GM23248 (cell line): ENCODE data around the gene COL4A4. TPM values are rescaled to one million over a fixed set of nuclear protein-coding genes. Genes with fewer than 3 reads are reported as not detected.

Experiments
- DNase-seq: peaks from one replicate; pipeline ENCODE4 v3.0.0-alpha.2; 2015
- H2AFZ ChIP-seq: fragments of 200-600 bp; sonication (generic); 2 replicates; pipeline ENCODE4 v1.6.1; 2016; ENCODE audit warnings: antibody characterized with exemption
- H3F3A ChIP-seq: fragments of 200-600 bp; sonication (generic); 2 replicates; pipeline ENCODE4 v1.6.1; 2016; ENCODE audit warnings: mild to moderate bottlenecking, antibody characterized with exemption, mixed run types; ENCODE audit not compliant: insufficient read depth
- H3K27ac ChIP-seq: fragments of 200-600 bp; sonication (generic); 2 replicates; pipeline ENCODE4 v1.5.1; 2016; ENCODE audit warnings: mild to moderate bottlenecking
- H3K27me3 ChIP-seq: fragments of 200-600 bp; sonication (generic); replicated peaks from 2 replicates; pipeline ENCODE4 v1.6.1; 2016; ENCODE audit warnings: mild to moderate bottlenecking; ENCODE audit not compliant: insufficient read depth
- H3K36me3 ChIP-seq: fragments of 200-600 bp; sonication (generic); 2 replicates; pipeline ENCODE4 v1.6.1; 2016; ENCODE audit warnings: low read depth, mild to moderate bottlenecking
- H3K4me1 ChIP-seq: fragments of 200-600 bp; sonication (generic); 2 replicates; pipeline ENCODE4 v1.6.1; 2016; ENCODE audit warnings: mild to moderate bottlenecking; ENCODE audit not compliant: insufficient read depth
- H3K4me2 ChIP-seq: fragments of 200-600 bp; sonication (generic); one replicate; pipeline ENCODE4 v1.6.1; 2016; ENCODE audit warnings: mild to moderate bottlenecking; ENCODE audit not compliant: unreplicated experiment
- H3K4me3 ChIP-seq: fragments of 200-600 bp; sonication (generic); 2 replicates; pipeline ENCODE4 v1.5.1; 2016; ENCODE audit warnings: mild to moderate bottlenecking
- H3K79me2 ChIP-seq: fragments of 200-600 bp; sonication (generic); 2 replicates; pipeline ENCODE4 v1.6.1; 2016; ENCODE audit warnings: mild to moderate bottlenecking; ENCODE audit not compliant: insufficient read depth
- H3K9ac ChIP-seq: fragments of 200-600 bp; sonication (generic); 2 replicates; pipeline ENCODE4 v1.6.1; 2016; ENCODE audit warnings: mild to moderate bottlenecking
- H3K9me2 ChIP-seq: fragments of 200-600 bp; sonication (generic); 2 replicates; pipeline ENCODE4 v1.6.1; 2016; ENCODE audit warnings: mixed run types, mild to moderate bottlenecking, moderate library complexity; ENCODE audit not compliant: insufficient read depth
- H3K9me3 ChIP-seq: fragments of 200-600 bp; sonication (generic); one replicate; pipeline ENCODE4 v1.6.1; 2017; ENCODE audit warnings: low read depth
- H4K20me1 ChIP-seq: fragments of 200-600 bp; sonication (generic); 2 replicates; pipeline ENCODE4 v1.6.0; 2016; ENCODE audit not compliant: insufficient read depth
- EZH2 ChIP-seq: fragments of 200-600 bp; sonication (generic); IDR thresholded peaks from 2 replicates; pipeline ENCODE4 v1.6.1; 2018; ENCODE audit warnings: antibody characterized with exemption, mild to moderate bottlenecking; ENCODE audit not compliant: insufficient read depth, poor library complexity, severe bottlenecking
- EZH2phosphoT487 ChIP-seq: fragments of 200-600 bp; sonication (generic); IDR thresholded peaks from 2 replicates; pipeline ENCODE4 v1.6.1; 2018; ENCODE audit warnings: antibody characterized with exemption, moderate library complexity, mild to moderate bottlenecking, low read depth; ENCODE audit not compliant: insufficient read depth
- WGBS, 2 experiments: methylation state at CpG; one replicate each; pipeline ENCODE4 v1.1.6; 2015 to 2017; ENCODE audit warnings: low lambda C conversion rate in 2 of 2, low coverage in 1 of 2; ENCODE audit errors: missing lambda C conversion rate in 2 of 2; 5-methylcytosine and 5-hydroxymethylcytosine counted together
- in situ Hi-C: fragments of 300-500 bp; cut with MboI; formaldehyde crosslinking; loops from 2 replicates; pipeline ENCODE4 v1.15.0; 2020
- polyA plus RNA-seq: library from polyadenylated mRNA; unstranded; fragments of >200 nt; fragmentation: Nextera tagmentation; extraction: Ambion mirVana; gene quantifications from 2 replicates; pipeline ENCODE4 v1.2.1, GENCODE V29; 2016
- total RNA-seq: library from RNA; depleted of rRNA; stranded (reverse); fragments of >200 nt; shearing (Covaris generic); gene quantifications from 2 replicates; pipeline ENCODE4 v1.2.3, GENCODE V29; 2014

Gene COL4A4
- total and polyA plus RNA-seq, 2 experiments from 2014 or later = 0.36 to 0.76 TPM

- in situ Hi-C loops = loop anchor here (10.0 kb wide), 1 partner anchor 313 kb away; no protein-coding TSS in a partner anchor
- H3K4me1 ChIP-seq = peaks cover 4% of the 10 kb centered on the region; the same call in 1 of the 2 replicates
- 49 to 55% methylated on average over 3 of the region's 3 CpGs for WGBS, 2 experiments
Observed at GRCh38 chr2:227117852-227118251, 46.2 kb downstream of the COL4A4 start.

GRCh38 chr2:227117027-227117426, 47.0 kb downstream of the COL4A4 start:
- 90 to 94% methylated on average over 1 of the region's 1 CpG for WGBS, 2 experiments
- H3K9me3 ChIP-seq = no peaks in the 10 kb centered on the region
- H3K4me3 ChIP-seq = no peak overlapping the region
- H2AFZ ChIP-seq = no peak overlapping the region
- H3K9me2 ChIP-seq = no peaks in the 10 kb centered on the region
- no peaks in the 10 kb centered on the region for H3K27me3 ChIP-seq
- H3K4me1 ChIP-seq = peaks cover 4% of the 10 kb centered on the region; the same call in 1 of the 2 replicates
- H3K4me2 ChIP-seq = no peak overlapping the region
- H3F3A ChIP-seq = no peaks in the 10 kb centered on the region; the same call in 1 of the 2 replicates
- no peak overlapping the region for H3K27ac ChIP-seq
- no peak for DNase-seq
- no peak overlapping the region for H3K9ac ChIP-seq
- H4K20me1 ChIP-seq = no peaks in the 10 kb centered on the region
- in situ Hi-C loops = loop anchor here (10.0 kb wide), 1 partner anchor 312 kb away; no protein-coding TSS in a partner anchor
- no peak for TF ChIP-seq EZH2
- no peak for TF ChIP-seq EZH2phosphoT487
- H3K36me3 ChIP-seq = no peaks in the 10 kb centered on the region
- H3K79me2 ChIP-seq = no peaks in the 10 kb centered on the region

More at GRCh38 chr2:227117852-227118251, 46.2 kb downstream of the COL4A4 start:
- no peaks in the 10 kb centered on the region for H3K79me2 ChIP-seq
- H3K27ac ChIP-seq = no peak overlapping the region
- H3K9me2 ChIP-seq = no peaks in the 10 kb centered on the region
- TF ChIP-seq EZH2phosphoT487 = no peak
- no peak for TF ChIP-seq EZH2
- no peaks in the 10 kb centered on the region; the same call in 1 of the 2 replicates for H3F3A ChIP-seq
- H3K4me3 ChIP-seq = no peak overlapping the region
- no peaks in the 10 kb centered on the region for H3K9me3 ChIP-seq
- H3K4me2 ChIP-seq = no peak overlapping the region
- no peaks in the 10 kb centered on the region for H4K20me1 ChIP-seq
- no peak overlapping the region for H3K9ac ChIP-seq
- no peaks in the 10 kb centered on the region for H3K27me3 ChIP-seq
- H3K36me3 ChIP-seq = no peaks in the 10 kb centered on the region
- no peak for DNase-seq
- 0 out of 2 replicates have a peak overlapping the region, but pooled peaks have one; percentile 43 for H2AFZ ChIP-seq

DNA sequence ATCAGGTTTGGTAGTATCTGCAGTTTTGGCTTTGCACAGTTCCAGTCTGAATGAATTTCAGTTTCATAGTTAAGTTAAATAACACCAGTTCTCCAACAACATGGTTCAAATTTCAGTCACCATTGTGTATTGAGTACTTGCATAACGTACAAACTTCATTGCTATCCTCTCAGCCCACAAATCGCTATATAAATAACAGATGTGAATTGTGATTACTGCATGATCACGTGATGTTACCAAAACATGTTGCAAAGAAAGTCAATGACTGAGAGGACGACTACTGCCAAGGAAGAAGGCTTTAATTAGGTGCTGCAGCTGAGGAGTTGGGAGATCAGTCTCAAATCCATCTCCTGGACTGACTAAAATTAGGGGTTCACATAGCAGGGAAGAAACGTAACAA, 48.2 kb downstream of the COL4A4 start:
- DNase-seq = peak; percentile 46
- in situ Hi-C loops = loop anchor here (10.0 kb wide), 1 partner anchor 311 kb away; no protein-coding TSS in a partner anchor
- WGBS, 2 experiments = 23 to 27% methylated on average over 5 of the region's 5 CpGs

GRCh38 chr2:227106845-227107759, 56.9 kb downstream of the COL4A4 start:
- no peaks in the 10 kb centered on the region for H3K4me1 ChIP-seq
- H3K4me2 ChIP-seq = peak overlapping the region; percentile 64
- DNase-seq = peak; percentile 78
- TF ChIP-seq EZH2phosphoT487 = no peak
- no peak for TF ChIP-seq EZH2
- no peaks in the 10 kb centered on the region for H3K79me2 ChIP-seq
- no peaks in the 10 kb centered on the region for H3K36me3 ChIP-seq
- 0 out of 2 replicates have a peak overlapping the region, but pooled peaks have one; percentile 28 for H3K9ac ChIP-seq
- peak overlapping the region; percentile 62 for H3K4me3 ChIP-seq
- WGBS, 2 experiments = 30 to 37% methylated on average over 9 of the region's 9 CpGs
- H3F3A ChIP-seq = no peaks in the 10 kb centered on the region; the same call in 1 of the 2 replicates
- no peaks in the 10 kb centered on the region for H4K20me1 ChIP-seq
- peak overlapping the region; percentile 81 for H2AFZ ChIP-seq
- in situ Hi-C loops = loop anchor here (10.0 kb wide), 1 partner anchor 1432 kb away; no protein-coding TSS in a partner anchor
- no peak overlapping the region for H3K27ac ChIP-seq
- H3K9me3 ChIP-seq = no peaks in the 10 kb centered on the region
- H3K9me2 ChIP-seq = no peaks in the 10 kb centered on the region
- no peaks in the 10 kb centered on the region for H3K27me3 ChIP-seq

More for the DNA sequence above, 48.2 kb downstream of the COL4A4 start:
- H3K79me2 ChIP-seq = no peaks in the 10 kb centered on the region
- H3K27ac ChIP-seq = no peak overlapping the region
- H3K4me3 ChIP-seq = no peak overlapping the region
- TF ChIP-seq EZH2phosphoT487 = no peak
- no peak for TF ChIP-seq EZH2
- no peak overlapping the region for H3K4me2 ChIP-seq
- no peaks in the 10 kb centered on the region for H4K20me1 ChIP-seq
- H2AFZ ChIP-seq = no peak overlapping the region
- H3K27me3 ChIP-seq = no peaks in the 10 kb centered on the region
- no peak overlapping the region for H3K9ac ChIP-seq
- H3F3A ChIP-seq = no peaks in the 10 kb centered on the region; the same call in 1 of the 2 replicates
- H3K36me3 ChIP-seq = no peaks in the 10 kb centered on the region
- peaks cover 4% of the 10 kb centered on the region; the same call in 1 of the 2 replicates for H3K4me1 ChIP-seq
- no peaks in the 10 kb centered on the region for H3K9me2 ChIP-seq
- H3K9me3 ChIP-seq = no peaks in the 10 kb centered on the region
